ENCODE measurements around the gene LAMC3. TPM values are rescaled to one million over a fixed set of nuclear protein-coding genes. Genes with fewer than 3 reads are reported as not detected.

LAMC3 gene
- polyA plus RNA-seq, 4 donors: 20.1 to 31.2 (median 25.5) TPM

DNA sequence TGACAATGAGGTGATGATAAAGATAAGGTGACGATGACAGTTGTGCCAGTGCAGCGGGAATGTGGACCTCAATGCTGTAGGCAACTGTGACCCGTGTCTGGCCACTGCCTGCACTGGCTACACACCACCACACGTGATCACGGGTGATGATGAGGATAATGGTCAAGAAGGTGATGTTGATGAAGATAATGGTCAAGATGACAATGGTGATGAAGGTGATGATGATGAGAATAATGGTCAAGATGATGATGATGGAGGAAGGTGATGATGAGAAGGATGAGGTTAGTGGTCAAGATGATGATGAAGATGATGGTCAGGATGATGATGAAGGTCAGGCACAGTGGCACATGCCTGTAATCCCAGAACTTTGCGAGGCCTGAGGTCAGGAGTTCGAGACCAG is 56.6 kb downstream of the LAMC3 start:
- DNase-seq (ENCODE audit: low read depth in 4 of 4, low spot score in 3 of 4): no peak

- no peak for DNase-seq (ENCODE audit: low read depth in 4 of 4, low spot score in 3 of 4)
Observed at GRCh38 chr9:131067625-131068024, 58.7 kb downstream of the LAMC3 start.

DNA sequence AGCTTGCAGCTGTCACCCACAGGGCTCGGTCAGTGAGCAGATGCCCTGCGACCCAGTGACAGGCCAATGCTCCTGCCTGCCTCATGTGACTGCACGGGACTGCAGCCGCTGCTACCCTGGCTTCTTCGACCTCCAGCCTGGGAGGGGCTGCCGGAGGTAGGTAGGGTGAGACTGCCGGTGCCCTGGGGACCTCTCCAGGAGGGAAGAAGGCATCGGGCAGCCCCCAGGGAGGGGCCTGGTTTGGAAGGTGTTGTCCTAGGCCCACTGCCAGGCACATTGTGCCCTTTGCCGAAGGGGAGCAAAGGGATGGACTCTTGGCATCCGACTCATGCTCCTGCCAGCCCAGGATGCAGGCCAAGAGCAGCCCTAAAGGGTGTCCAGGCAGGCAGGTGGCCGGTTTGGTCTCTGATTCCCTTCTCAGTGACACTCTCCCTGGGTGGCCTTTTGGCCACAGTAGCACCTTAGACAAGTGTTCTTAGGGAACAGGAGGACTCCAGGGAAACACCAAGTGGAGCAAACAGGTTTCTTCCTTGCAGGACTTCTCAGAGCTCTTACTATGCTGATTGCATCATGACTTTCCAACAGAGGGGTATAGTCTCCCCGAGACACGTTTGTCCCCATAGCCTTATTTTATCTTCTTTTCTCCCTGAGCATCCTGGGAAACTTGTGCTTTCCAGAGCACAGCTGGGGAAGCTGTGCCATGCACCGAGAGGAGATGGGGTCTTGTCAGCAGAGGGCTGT is 59.3 kb downstream of the LAMC3 start:
- DNase-seq (ENCODE audit: low read depth in 4 of 4, low spot score in 3 of 4): no peak

- no peak for DNase-seq (ENCODE audit: low read depth in 4 of 4, low spot score in 3 of 4)
Observed at GRCh38 chr9:131069699-131070098, 60.7 kb downstream of the LAMC3 start.

- no peak for DNase-seq (ENCODE audit: low read depth in 4 of 4, low spot score in 3 of 4)
Observed at GRCh38 chr9:131072107-131072870, 63.3 kb downstream of the LAMC3 start.

GRCh38 chr9:131072871-131073237 is 63.9 kb downstream of the LAMC3 start:
- DNase-seq (ENCODE audit: low read depth in 4 of 4, low spot score in 3 of 4): no peak

DNA sequence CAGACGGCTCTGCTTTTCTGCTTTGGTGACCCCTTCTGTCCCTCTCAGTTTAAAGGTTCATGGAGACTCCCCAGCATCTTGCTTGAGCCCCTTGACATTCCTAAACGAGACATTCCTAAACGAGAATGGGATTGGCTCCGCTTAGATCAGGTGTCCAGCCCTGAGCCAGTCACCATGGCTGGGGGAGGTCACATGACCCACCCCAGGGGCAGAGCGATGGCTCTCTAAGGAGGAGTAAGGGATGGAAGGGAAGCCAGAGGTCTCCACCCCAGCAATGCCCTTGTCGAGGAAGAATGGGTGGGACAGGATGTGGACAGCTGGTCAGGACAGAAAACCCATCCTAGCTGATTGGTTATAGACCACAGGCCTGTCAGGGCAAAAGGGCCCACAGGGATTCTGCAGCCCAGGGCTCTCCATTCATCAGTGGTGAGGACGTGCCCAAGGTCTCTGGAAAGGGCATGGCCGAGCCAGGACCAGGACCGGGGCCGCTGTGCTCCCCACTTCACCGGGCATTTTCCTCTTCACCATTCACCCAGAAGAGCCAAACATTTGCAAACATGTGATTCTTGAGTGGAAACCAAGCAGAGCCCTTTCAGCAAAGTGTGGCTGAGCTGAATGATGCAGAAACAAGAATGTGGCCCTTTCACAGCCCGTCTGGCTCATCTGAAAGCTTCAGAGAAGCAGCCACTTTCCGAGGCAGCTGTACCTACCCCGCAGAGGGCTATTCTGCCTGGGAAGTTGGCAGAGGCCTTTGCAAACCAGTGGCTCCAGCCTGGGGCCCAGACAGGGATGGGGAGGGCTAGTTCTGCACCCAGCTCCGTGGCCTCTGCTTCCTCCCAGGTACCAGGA is 67.6 kb downstream of the LAMC3 start:
- DNase-seq (ENCODE audit: low read depth in 4 of 4, low spot score in 3 of 4): no peak

GRCh38 chr9:131078427-131079366 is 69.7 kb downstream of the LAMC3 start:
- no peak for DNase-seq (ENCODE audit: low read depth in 4 of 4, low spot score in 3 of 4)

DNA sequence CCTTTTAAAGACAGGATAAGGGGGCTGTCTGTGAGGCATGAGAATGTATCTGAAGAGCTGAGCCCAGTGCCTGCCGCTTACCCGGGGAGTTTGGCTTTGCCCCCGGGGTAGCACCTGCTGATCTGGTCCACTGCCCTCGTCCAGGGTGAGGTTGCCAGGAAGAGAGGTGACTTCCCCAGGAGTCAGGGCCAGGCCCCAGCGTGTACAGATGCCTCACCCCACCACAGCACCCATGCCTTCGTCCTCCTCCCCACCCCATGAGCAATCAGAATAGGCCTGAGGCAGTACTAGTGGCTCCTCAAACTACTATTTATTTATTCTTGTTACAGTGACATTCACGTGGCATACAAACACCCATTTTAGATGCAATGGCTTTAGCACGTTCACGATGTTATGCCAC is 71.6 kb downstream of the LAMC3 start:
- DNase-seq (ENCODE audit: low read depth in 4 of 4, low spot score in 3 of 4): no peak

DNA sequence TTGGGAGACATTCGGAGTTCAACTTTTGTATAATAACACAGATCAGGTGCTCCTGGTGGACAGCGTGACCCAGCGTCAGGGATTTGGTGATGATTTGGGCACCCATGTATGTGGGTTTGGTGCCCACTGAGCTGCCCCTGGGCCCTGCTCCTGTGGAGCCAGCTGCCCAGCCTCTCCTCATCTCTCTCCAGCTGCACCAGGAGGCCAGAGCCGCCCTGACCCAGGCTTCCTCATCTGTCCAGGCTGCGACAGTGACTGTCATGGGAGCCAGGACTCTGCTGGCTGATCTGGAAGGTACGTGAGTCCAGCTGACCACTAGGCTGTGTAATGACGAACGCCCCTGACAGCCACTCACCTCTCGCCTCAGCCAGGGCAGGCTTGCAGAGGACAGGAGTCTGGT is 72.9 kb downstream of the LAMC3 start:
- no peak for DNase-seq (ENCODE audit: low read depth in 4 of 4, low spot score in 3 of 4)

DNA sequence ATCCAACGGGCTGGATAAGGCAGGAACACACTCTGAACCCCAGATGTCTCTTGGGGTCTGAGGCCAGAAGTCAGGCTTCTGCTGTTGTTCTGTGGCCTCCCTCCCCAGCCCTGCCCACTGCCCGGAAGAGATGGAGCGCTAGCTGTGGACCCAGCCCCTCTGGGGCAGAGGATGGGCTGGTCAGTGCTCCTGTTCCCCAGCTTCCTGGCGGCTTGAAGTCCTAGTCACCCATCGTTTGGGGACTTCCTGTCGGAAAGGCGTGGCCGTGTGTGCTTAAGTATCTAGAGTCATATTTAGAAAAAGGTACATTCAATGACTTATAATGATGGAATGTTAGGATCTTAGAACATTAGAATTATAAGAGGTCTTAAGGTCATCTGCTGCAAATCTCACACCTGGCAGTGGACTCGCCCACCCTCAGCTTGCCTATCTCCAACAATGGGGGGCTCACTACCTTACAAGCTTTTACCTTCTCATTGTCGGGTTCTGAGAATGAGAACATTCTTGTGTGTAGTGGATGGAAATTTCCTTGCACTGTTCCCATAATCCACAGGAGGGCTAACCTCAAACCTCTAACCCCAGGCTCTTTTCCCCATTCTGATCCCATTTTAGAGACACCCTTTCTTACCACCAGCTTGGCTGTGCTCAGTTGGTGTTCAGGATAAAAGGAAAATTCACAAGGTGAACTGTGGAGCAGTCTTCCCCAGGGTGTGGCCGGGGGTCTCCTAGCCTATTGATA is 74.0 kb downstream of the LAMC3 start:
- DNase-seq (ENCODE audit: low read depth in 4 of 4, low spot score in 3 of 4): no peak

- no peak for DNase-seq (ENCODE audit: low read depth in 4 of 4, low spot score in 3 of 4)
Observed at GRCh38 chr9:131084661-131085369, 75.8 kb downstream of the LAMC3 start.

DNA sequence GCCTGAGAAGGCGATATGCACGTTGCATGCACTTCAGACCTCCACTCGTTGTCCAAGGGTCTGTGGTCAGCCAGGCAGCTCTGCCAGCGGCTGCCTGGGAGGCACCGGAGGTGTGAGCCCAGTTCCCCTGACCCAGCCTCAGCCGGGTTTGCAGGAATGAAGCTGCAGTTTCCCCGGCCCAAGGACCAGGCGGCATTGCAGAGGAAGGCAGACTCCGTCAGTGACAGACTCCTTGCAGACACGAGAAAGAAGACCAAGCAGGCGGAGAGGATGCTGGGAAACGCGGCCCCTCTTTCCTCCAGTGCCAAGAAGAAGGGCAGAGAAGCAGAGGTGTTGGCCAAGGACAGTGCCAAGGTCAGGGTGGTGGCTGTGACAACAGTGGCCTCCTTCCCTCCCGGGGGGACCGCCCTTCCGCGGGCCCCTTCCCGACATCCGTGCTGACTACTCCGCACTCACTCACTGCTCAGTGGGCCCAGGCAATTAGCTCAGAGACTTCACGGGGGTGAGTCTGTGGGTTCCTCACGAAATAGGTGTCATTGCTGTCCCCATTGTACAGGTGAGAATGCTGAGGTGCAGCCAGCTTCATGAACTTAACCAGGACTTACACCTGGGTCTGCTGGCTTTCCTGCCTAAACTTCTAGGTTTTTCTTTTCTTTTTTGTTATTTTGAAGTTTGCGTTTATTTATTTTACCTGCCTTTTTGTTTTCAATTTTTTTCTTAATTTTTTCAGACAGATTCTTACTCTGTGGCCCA is 76.6 kb downstream of the LAMC3 start:
- DNase-seq (ENCODE audit: low read depth in 4 of 4, low spot score in 3 of 4): no peak

- DNase-seq (ENCODE audit: low read depth in 4 of 4, low spot score in 3 of 4): no peak
Observed at GRCh38 chr9:131087354-131087893, 78.5 kb downstream of the LAMC3 start.

DNA sequence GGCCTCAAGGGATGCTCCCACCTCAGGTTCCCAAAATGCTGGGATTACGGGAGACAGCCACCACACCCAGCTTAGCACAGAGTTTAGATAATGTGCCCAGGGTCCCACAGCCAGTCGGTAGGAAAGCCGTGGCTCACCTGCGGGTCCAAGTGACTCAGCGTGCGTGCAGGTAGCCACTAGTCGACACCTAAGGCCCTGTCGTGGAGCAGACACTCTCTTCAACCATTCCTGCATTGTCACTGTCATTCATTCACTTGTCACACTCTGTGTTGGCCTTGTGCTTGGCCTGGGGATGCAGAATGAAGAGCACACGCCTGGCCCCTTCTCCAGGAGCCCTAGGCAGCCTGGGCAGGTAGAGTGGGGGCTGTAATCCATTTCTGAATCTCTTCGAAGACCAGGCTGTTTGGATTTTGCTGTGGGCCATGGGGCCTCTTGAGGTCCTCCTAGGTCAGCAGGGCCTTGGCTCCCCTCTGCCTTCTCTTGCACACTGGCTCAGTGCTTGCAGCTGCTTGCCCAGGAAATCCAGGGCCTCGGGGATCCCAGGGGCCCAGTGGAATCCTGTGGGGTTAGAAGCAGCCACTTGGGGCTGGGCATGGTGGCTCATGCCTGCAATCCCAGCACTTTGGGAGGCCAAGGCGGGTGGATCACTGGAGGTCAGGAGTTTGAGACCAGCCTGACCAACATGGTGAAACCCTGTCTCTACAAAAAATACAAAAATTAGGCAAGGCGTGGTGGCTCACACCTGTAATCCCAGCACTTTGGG is 81.2 kb downstream of the LAMC3 start:
- DNase-seq (ENCODE audit: low read depth in 4 of 4, low spot score in 3 of 4): no peak

GRCh38 chr9:131091352-131091992 is 82.5 kb downstream of the LAMC3 start:
- DNase-seq (ENCODE audit: low read depth in 4 of 4, low spot score in 3 of 4): no peak

DNA sequence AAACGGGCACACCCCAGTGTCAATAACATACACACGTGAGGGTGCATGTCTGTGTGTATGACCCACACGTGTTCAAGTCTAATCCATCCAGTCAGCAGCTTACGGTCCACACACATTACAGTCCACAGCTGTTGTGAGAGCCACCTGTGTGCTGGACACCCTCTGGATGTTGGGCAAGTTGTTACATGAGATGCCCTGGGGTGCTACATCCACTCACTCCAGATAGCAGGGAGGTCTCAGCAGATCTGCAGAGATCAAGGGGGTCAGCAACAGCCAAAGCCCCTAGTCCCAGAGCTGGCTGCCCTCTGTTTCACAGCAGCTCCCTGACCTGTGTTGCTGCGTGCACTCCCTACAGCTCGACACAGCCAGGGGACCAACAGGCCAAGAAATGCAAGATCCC is 83.1 kb downstream of the LAMC3 start:
- DNase-seq (ENCODE audit: low read depth in 4 of 4, low spot score in 3 of 4): no peak
